HG02852 (cell line): ENCODE measurements around the gene SDK2.
A peak's percentile ranks its signal among the peaks of the same experiment; 100 is the strongest.
"Not testable (repeated sequence)": the region's sequence is repeated elsewhere in the genome, so short reads cannot be mapped to it uniquely, and the experiment has no call there.

Source experiments
- ATAC-seq: cut with Tn5 transposase; IDR thresholded peaks from one replicate; pipeline ENCODE4 v1.9.1; 2021; ENCODE audit warnings: mild to moderate bottlenecking, moderate library complexity; ENCODE audit not compliant: unreplicated experiment

SDK2 gene

DNA sequence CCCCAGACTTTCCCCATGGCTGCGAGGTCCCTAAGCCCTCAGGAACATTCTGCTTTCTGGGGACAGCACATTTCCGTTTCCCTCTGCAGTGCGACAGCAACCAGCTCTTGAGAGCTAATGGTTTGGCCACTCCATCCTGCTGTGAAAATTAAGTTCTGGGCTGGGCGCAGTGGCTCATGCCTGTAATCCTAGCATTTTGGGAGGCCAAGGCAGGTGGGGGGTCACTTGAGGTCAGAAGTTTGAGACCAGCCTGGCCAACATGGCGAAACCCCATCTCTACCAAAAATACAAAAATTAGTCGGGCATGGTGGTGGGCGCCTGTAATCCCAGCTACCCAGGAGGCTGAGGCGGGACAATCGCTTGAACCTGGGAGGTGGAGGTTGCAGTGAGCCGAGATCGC lies 331.4 kb downstream of the SDK2 start:
- ATAC-seq = not testable (repeated sequence)

DNA sequence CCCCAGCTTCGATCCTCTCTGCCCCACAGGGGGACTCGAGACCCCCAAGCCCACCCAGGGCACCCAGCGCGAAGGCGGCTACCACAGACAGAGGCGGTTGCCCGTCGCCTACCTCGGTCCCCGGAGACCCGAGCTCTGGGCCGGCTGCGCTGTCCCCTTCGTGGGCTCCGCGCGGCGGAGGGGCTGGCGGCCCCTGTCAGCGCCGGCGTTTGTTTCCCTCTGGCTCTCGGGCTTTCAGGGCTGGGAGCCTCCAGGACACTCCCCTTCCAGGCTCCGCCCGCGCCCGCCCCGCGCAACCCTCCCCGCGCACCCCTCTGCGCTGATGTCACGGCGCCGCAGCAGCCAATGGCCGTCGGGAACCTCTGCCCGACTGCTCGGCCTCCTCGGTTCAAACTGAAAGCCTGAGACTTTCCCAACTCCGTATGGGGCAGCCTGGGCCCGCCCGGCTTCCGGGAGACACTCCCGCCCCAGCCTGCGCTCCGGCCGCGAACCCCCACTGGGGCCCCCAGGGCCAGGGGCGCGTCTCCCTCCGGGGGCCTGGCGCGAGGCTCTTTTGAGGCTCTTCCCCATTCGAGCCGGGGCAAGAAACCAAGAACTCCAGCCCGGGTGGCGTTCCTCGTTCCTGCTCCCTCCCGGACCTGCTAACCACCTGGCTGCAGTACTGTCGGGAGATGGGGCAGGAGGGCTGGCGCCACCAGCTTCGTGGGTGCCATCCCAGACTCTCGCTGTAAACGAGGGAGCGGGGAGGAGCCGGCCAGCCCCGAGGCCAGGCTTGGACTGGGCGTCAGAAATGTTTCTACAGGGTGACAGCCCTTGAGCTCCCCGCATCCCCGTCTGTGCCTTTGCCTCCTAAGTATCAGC lies 332.2 kb downstream of the SDK2 start, which contains the start of gene CDC42EP4:
TSS of gene CDC42EP4 (minus strand) at position 221 of the 861 bp plus-strand sequence. CDS start 25,501 bp downstream, outside the sequence.
- peak; percentile 94 for ATAC-seq

DNA sequence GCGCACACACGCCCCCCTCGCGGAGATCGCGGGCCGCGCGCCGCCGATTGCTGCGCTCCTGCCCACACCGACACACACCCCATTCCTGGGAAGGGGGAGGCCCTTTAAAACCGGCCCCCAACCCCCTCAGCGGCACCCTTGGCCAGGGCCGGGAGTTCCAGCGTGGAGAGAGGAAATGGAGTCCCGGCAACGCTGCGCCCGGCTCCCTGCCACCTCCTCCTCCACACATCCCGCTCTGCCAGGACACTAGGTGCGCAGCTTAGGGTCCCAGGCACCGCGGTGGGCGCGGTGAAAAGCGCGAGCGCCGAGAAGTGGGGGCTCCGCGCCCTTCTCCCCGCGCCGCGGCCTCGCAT lies 332.8 kb downstream of the SDK2 start:
- ATAC-seq = peak; percentile 19

DNA sequence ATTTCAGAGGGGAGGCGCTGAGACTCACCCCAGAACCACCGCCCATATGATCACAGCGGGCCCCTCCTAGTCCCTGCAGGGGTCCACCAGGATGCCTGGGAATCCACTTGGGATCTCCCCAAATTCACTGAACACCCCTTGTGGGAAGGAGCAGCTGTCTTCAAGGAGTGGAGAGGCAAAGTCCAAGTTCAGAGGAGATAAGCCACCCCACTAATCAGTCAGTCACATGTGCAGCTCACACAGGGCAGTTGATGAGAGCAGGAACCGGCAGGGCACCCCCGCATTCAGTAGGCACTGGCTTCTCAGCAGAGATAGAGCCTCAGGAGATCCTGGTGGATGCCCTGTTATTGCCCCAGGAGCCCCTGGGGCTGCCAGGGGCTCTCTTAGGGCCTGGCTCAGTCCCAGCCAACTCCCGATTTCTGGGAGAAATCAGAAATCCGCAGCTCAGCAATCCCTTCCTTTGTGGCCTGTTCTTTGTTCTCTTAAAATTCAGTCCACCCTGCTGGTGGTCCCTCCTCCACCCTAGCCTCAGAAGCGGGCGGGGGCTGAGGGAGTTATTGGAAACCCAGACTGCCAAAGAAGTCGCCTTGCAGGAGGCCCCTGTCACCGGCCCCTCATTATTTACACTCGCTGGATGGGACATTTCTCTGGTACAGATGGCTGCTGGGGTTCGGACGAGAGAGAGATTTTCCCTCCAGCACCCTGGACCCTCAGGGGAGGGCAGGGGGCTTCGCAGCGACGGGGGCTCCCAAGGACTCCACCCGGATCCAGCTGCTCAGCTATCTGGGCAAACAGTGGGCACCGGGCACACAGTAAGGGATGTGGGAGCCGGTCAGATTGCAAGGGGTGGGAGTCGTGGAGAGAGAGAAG lies 334.3 kb downstream of the SDK2 start:
- ATAC-seq = no peak

DNA sequence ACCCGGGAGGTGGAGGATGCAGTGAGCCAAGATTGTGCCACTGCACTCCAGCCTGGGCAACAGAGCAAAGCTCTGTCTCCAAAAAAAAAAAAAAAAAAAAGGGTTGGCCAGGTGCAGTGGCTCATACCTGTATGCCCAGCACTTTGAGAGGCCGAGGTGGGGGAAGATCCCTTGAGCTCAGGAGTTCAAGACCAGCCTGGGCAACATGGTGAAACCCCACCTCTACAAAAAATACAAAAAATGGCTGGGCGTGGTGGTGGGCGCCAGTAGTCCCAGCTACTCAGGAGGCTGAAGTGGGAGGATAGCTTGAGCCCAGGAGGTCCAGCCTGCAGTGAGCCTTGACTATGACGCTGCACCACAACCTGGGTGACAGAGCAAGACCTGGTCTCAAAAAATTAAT lies 335.3 kb downstream of the SDK2 start:
- not testable (repeated sequence) for ATAC-seq

DNA sequence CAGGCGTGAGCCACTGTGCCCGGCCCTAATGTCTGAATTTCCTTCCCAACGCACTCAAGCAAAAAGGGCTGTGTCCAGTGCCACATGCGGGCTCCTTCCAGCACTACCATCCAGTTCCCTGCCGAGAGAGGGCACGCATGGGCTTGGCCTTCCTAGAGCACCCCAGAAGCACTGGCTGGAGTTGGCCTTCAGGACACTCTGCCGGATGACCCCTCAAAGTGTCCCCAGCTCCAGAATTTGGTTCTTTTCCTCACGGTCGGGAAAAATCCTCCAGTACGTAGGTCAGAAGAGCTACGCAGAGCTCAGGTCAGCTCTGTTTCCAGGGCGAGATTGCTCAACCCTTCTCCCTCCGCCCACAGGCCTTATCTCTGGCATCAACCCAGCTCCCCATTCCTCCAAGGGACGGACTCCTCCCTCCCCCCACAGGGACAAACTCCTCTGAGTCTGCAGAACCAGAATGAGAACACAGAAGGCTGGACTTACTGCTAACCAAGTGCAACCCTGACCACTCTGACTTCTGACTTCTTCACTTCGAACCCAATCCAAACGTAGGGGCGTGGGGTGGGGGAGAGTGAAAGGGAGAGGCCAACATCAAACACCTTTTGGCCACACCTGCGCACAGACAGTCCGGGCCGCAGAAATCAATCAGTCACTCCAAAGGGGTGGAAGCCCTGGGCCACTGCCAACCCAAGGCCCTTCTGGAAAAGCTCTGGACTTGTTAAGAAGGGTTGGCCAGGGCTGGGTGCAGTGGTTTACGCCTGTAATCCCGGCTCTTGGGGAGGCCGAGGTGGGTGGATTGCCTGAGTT lies 336.0 kb downstream of the SDK2 start:
- no peak for ATAC-seq

DNA sequence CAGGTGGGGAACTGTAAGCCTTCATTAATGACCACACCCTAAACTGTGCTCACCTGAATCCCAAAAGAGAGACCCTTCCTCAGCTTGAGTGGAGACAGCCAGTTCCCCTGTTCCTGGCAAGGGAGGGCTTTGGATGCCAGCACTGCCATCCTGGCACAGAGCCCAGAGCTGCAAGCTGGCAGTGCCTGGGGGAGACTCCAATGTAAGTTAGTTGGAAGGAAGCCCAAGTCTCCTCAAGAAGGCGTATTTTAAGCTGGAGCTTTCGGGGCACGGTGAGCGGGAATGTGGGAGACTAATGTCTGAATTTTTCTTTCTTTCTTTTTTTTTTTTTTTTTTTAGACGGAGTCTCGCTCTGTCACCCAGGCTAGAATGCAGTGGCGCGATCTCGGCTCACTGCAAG lies 337.1 kb downstream of the SDK2 start:
- no peak for ATAC-seq

DNA sequence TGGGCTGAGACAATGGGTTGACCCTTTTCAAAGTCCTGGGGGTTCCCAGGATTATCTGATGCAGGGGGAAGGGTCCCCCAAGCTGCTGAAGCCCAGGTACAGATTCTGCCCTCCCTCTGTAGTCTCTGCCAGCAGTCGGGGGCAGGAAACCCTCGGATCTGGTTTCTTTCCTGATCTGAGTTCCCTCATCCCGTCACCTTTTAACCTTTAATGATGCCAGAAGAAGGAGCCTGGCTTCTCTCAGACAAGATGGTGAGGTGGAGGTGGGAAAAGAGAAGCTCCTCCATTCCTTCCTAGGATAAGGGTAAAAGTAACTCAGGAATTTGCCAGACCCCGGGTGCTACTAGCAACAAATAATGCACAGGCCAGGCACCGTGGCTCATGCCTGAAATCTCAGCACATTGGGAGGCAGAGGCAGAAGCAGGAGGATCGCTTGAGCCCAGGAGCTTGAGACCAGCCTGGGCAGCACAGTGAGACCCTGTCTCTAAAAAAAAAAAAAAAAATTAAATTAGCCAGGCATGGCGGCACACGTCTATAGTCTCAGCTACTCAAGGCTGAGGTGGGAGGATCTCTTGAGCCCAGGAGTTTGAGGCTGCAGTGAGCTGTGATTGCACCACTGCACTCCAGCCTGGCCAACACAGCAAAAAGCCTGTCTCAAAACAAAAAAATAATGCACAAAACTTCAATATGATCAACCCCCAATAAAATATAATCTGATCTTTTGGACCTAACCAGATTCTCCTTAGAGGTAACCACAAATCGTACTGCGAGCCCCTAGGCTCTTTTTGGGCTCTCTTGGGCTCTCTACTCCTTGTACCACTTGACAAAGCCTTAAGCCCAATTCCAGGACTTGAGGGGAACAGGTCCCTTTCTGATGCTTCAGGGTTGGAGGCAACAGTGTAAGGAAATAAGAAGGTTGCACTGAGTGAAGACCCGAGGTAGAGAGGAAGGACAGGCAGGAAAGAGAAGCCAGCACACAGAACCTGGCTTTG lies 338.1 kb downstream of the SDK2 start:
- no peak for ATAC-seq

DNA sequence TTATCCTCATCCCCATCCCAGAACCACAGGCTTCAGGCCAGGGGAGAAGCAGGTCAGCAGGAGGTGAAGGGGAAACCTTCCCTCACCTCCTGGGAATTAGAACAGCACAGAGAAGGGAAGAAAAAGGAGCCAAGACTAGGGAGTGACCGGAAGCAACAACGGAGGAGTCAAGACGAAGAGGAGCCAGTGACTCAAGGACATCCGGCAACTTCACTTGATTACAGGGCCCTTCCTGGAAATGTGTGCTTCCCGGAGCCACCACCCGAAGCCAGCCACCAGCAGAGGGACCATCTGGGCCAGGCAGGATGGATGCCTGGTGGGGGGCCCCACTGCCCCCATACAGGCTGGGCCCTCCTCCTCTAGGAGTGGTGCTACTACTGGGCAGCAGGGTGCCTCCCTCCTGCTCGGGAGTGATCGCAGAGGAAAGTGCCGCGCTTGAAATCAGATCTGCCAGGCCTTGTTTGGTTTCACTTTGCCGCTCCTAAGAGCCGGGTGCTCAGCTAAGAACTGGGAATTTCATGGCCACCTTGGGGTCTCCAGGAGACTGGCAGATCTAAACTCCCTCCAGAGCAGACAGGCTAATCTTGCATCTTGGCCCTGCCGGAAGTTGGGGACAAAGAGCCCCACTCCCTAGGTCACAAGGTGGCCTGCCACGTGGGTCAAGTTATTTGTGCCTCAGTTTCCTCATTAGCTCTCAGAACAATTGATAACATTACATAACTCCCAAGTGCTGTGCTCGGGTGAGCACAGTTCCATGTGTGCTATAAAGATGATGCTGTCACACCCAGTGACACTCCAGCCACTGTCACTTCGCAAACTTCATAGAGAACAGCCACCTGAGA lies 339.1 kb downstream of the SDK2 start:
- ATAC-seq = no peak

DNA sequence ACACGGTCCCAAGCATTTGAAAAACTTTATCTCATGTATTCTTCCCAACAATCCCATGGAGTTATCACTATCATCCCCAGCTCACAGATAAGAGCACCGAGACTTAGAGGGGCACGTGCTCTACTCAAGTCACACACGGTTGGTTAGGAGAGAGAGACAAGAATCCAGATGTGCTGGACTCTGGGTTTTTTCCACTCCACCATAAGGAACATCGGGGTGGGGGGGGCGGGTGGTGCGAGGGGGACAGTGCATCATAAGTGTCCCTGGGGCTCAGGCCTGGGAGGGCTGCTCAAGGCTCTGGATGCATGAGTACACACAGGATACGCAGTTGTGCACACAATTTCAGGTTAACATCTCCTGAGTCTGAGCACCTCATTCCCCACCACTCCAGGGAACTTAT lies 339.8 kb downstream of the SDK2 start:
- ATAC-seq = no peak

DNA sequence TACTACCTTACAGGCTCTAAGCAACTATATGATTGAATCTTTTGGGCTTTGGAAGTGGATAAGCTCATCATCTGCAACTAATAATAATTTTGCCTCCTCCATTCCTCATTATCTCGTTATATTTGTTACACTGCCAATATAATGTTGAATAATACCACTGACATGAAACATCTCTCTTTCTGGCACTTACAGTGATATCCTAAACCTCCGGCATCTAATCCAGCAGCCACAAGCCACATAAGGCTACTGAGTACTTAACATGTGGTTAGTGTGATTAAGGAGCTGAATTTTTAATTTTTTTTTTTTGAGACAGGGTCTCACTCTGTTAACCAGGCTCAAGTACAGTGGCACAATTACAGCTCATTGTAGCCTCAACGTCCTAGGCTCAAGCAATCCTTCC lies 342.1 kb downstream of the SDK2 start:
- ATAC-seq = no peak

DNA sequence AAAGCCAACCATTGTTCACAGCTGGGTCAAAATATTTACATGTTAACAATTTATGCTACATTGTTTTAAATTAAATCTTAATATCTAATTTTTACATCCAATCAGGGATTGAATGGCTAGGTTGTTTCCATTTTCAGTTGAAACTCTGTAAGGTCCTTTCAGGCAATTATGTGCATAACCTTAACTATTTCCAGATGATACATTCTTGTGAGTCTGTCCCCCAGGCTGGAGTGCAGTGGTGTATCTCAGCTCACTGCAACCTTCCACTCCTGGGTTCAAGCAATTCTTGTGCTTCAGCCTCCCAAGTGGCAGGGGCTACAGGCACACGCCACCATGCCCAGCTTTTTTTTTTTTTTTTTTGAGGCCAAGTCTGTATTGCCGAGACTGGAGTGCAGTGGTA lies 342.9 kb downstream of the SDK2 start:
- no peak for ATAC-seq

DNA sequence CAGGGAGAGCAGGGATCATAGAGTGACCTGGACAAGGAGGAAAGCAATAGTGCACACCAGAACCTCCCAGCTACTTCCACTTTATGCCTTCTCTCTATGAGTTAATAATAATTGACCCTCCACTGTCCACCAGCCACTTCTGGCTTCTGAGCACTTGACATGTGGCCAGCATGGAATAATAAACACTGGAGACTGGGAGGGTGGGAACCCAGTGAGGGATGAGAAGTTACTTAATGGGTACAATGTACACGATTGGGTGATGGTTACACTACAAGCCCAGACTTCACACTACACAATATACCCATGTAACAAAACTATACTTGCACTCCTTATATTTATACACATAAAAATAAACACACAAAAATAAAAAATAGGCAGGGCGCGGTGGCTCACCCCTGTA lies 343.9 kb downstream of the SDK2 start:
- no peak for ATAC-seq

DNA sequence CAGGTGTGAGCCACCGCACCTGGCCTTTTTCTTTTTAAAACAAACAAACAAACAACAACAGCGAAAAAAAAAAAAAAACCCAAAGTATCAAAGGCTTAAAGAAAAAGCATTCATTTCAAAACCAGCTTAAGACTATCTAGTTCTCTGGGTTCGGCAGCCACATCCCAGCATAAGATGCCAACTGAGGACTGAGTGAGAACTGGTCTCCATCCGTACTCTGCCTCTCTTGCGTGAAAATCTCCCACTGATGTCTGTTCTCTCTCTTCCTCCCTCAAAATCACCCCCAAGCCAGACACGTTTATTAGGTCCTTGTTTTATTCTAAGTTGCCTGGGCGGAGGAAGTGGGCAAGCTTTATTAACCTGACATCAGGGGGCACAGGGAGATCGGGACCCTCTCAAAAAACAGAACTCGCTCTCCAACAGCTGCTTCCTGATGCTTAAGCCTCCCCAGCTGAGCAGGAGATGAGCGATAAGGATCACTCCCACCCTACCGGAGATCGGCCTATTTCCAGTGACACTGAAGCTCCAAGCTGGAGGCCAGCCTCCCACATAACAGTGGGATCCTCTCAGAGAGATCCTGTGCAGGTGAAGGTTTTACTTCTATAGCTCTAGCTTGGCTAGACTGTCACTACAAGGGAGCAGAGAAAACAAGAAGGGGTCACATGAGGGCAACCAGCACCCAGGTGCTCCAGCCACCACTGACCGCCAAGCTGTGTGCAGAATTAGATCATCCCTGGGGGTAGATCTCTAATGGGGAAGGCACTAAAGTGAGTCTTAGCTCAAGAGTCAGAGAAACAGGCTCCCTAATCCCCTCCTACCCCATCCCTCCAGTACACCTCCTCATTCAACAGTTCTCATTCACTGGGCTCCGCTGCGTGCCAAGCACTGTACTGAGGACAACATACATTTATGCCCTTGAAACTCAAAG lies 346.0 kb downstream of the SDK2 start:
- ATAC-seq = no peak

DNA sequence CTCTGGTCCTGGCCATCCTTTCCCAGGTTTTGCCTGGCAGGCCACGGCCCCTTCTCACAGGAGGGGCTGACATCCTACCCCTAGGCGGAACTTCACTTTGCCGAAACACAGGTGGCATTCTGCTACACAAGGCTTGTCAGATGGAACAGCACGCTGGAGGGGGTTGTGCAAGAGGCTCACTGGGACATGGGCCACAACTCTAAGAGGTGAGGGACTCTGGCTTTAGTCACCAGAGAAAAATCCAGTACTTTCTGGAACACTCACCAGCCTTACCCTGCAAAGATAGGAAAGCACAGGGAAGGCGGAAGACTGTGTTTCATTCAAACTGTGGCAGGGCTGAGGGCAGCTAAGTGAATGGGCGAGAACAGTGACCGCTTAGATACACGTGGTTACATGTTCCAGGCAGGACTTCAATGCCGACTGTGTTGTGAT lies 350.7 kb downstream of the SDK2 start:
- ATAC-seq = no peak

DNA sequence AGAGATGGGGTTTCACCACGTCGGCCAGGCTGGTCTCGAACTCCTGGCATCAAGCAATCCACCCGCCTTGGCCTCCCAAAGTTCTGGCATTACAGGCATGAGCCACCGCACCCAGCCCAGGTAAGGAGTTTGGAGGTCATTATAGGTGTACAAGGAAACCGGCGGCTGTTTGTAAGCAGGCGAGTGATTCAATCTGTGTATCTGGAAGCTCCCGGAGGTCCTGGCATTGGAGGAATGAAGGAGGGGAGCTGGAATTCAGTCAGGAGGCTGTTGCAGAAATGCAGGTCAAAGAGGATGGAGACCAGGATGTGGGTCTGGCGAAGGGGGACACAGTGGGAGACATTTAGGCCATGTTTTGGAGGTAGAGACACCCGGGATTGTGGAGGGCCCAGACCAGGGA lies 351.2 kb downstream of the SDK2 start:
- ATAC-seq = no peak

DNA sequence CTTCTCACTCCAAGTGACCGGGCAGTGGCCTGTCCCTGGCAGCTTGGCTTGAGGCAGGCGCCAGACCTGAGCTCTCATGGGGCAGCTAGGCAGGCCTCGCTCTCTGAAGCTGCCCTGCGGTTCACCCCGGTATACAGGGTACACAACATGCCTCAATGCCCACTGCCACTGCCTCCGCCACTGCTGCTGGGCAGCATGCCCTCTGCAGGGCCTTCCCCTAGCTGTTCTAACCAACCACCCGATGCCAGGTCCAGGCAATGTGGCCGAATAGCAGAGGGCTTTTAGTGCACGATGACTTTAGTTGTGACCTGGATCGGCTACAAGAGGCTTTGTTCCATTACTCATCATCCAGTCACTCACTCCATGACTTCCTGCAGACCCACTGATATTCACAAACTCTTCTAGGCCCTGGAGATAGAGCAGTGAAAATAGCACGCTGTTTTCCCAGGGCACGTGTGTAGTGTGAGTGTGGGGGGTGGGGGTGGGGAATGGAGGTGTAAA lies 352.2 kb downstream of the SDK2 start:
- no peak for ATAC-seq
